ENCODE data around the gene KLK11.

KLK11 gene

DNA sequence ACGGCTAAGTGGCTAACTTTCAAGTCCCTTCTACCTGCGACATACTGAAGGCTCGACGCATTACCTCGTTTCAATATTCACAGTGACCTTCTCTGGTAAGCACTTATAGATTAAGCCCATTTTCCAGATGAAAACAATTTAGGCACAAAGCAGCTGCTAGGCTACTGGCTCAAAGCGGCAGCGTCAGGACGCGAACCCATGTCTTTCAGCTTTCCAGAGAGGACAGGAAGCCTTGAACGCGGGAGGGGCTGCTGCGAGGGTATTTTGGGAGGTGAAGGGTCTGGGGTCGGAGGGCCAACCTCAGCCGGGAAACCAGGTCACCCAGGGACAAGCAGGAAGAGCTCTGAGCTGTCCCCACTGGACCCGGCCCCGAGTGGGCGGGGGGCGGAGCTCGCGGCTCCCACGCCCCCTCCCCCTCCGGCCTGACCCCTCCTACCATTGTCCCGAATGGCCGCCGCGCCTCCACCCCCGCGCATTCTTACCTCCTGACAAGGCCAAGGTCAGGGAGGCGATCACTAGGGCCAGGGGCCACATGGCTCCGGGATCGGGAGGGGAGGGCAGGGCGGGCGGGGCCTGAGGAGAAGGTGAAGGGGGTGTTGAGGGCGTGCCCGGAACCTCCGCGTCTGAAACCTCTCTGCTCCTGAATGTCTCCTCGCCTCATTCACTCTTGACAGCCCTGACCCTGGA lies 38.3 kb upstream of the KLK11 start, which contains the start of gene KLK13:
Gene KLK13 (minus strand): TSS at position 559 of the 687 bp plus-strand sequence. CDS start 25 bp downstream, at position 534.
- DNase-seq (ENCODE audit: low read depth), result no peak
- TF ChIP-seq, protein P1, sequence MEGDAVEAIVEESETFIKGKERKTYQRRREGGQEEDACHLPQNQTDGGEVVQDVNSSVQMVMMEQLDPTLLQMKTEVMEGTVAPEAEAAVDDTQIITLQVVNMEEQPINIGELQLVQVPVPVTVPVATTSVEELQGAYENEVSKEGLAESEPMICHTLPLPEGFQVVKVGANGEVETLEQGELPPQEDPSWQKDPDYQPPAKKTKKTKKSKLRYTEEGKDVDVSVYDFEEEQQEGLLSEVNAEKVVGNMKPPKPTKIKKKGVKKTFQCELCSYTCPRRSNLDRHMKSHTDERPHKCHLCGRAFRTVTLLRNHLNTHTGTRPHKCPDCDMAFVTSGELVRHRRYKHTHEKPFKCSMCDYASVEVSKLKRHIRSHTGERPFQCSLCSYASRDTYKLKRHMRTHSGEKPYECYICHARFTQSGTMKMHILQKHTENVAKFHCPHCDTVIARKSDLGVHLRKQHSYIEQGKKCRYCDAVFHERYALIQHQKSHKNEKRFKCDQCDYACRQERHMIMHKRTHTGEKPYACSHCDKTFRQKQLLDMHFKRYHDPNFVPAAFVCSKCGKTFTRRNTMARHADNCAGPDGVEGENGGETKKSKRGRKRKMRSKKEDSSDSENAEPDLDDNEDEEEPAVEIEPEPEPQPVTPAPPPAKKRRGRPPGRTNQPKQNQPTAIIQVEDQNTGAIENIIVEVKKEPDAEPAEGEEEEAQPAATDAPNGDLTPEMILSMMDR (IDR thresholded peaks at IDR 0.05; ENCODE audit: control insufficient read depth, insufficient read depth, low read depth, low read length, missing control alignments), result no peak
- H3K4me3 ChIP-seq (ENCODE audit: control insufficient read depth, low read depth, low read length), result no peak within 1 kb of the TSS

DNA sequence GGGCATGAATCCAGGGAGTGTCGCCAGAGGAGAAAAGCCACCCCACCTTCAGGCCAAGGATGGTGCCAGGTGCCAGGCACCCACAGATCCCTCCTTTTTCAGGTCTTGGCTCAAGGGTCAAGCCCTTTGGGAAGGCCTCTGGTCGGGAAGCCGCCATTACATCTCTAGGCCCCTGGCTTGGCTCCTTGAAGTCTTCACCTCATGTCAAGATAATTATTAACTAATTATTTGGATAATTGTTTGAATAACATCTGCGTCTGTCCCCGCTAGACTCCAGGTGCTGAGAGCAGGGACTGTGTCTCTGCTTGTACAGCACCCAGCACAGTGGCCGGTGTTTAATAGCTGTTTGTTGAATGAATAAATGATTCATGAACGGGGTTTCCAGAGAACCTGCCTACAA lies 37.2 kb upstream of the KLK11 start:
- TF ChIP-seq, protein P1 (IDR thresholded peaks at IDR 0.05; ENCODE audit: control insufficient read depth, insufficient read depth, low read depth, low read length, missing control alignments), result no peak
- no peak for DNase-seq (ENCODE audit: low read depth)
- no peak overlapping the region for H3K4me3 ChIP-seq (ENCODE audit: control insufficient read depth, low read depth, low read length)

DNA sequence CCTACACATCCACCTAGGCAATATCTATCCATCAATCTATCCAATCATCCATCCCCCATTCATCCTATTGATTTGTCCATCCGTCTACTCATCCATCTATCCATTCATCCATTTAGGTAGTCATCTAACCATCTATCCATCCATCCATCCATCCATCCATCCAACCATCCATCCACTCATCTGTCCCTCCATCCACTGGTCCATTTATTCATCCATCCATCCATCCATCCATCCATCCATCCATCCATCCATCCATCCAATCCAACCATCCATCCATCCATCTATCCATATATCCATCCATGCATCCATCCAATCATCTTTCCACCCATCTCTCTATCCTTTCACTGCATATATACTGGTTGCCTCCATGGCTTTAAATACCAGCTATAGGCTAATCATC lies 34.6 kb upstream of the KLK11 start:
- H3K4me3 ChIP-seq (ENCODE audit: control insufficient read depth, low read depth, low read length), result no peak overlapping the region
- no peak for DNase-seq (ENCODE audit: low read depth)
- TF ChIP-seq, protein P1 (IDR thresholded peaks at IDR 0.05; ENCODE audit: control insufficient read depth, insufficient read depth, low read depth, low read length, missing control alignments), result no peak

DNA sequence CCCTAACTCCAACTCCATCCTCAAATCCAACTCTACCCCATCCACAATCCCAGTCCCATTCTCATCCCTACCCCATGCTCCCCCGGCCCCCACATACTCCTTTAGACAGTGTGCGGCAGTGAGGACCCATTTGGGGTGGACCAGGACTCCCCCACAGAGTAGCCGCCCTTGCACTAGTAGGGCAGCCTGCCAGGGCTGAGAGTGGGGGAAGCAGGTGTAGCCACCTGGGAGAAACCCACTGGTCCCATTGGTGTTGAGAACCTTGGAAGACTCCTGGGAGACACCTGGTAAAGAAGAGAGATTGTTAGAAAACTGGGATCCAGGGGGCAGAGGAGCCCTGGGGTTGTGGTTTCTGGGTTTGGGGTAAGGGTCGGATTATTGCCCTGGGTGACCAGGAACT lies 33.9 kb upstream of the KLK11 start:
- DNase-seq (ENCODE audit: low read depth), result no peak
- TF ChIP-seq, protein P1 (IDR thresholded peaks at IDR 0.05; ENCODE audit: control insufficient read depth, insufficient read depth, low read depth, low read length, missing control alignments), result no peak

DNA sequence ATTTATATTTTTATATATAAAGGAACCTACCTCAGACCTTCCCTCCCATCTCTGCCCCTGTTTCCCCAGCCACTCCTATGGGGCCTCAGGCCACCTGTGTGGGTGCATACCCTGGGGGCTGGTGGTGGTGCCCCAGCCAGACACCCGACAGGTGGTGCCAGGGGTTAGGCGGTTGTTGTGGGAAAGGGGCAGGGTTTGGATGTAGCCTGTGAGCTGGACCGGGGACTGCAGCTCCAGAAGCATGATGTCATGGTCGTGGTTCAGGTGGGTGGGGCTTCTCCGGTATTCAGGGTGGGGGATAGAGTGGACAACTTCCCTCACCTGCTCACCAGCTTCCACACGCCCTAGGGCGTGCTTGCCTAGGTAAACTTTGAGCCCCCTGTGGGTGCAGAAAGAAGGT lies 33.3 kb upstream of the KLK11 start:
- TF ChIP-seq, protein P1 (IDR thresholded peaks at IDR 0.05; ENCODE audit: control insufficient read depth, insufficient read depth, low read depth, low read length, missing control alignments), result no peak
- H3K4me3 ChIP-seq (ENCODE audit: control insufficient read depth, low read depth, low read length), result no peak overlapping the region
- no peak for DNase-seq (ENCODE audit: low read depth)

More for the DNA sequence above, 33.9 kb upstream of the KLK11 start:
- no peak overlapping the region for H3K4me3 ChIP-seq (ENCODE audit: control insufficient read depth, low read depth, low read length)

DNA sequence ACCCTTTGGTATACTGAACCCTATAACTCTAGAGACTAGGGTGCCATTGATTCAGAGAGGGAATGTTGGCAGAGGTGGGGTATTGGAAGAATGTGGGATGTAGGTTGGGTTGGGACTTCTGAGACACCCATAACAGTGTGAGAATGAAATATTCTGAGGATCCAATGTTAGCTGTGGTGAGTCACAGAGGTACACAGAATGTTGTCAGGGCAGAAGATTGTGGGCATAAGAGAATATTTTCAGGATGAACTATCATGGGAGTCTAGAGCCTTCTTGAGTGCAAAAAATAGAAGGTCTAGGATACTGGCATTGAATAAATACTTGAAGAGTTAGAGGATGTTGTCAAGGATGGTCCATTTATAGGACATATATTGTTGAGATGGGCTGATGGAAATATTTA lies 29.4 kb upstream of the KLK11 start:
- H3K4me3 ChIP-seq (ENCODE audit: control insufficient read depth, low read depth, low read length), result no peak overlapping the region
- TF ChIP-seq, protein P1 (IDR thresholded peaks at IDR 0.05; ENCODE audit: control insufficient read depth, insufficient read depth, low read depth, low read length, missing control alignments), result no peak
- no peak for DNase-seq (ENCODE audit: low read depth)
